Activated CD4-positive, CD25-positive, alpha-beta regulatory T cell treated with anti-CD3 and anti-CD28 coated beads, Interleukin-2, amount 50 U/mL, for 24 hours (primary cell): ENCODE measurements around the gene HEATR5A.
"Not testable (repeated sequence)": the region's sequence is repeated elsewhere in the genome, so short reads cannot be mapped to it uniquely, and the experiment has no call there.

ENCODE experiments used
- ATAC-seq, 2 donors: fragments of 150-1000 bp; cut with Tn5 transposase; one replicate each; pipeline ENCODE4 v1.10.0; 2021; ENCODE audit warnings: mild to moderate bottlenecking in 1 of 2, moderate library complexity in 1 of 2

The HEATR5A gene

DNA sequence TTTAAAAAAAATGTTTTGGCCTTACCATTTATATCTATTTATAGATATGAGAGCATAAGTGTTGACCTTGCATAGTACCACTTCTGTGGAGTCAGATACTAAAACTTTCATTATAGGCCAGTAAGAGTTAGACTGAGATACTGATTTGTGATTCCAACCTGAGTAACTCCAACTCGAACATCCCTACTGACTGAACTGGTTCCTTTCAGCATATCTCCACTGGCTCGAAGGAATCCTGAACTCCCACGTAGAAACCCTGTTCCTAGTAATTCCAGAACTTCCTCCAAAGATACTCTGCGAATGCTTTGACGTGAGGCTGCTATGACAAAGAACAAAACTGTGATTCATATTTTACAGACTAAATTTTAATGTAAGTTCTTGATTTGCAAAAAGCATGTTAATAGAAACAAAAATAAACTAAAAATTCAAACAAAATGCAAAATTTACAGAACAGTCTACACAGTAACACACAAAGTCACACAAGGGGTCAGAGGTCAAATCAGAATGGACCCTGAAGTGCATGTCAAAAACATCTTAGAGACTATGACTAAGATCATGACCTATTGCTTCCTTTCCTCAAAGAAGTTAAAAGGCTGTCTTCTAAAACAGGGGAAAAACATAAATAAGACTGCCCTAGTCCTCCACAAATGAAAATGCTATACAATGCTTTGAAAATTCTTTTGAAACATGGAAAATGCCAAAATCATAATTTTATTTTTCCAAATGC lies 31.5 kb downstream of the HEATR5A start:
- ATAC-seq = peak; percentile 61

DNA sequence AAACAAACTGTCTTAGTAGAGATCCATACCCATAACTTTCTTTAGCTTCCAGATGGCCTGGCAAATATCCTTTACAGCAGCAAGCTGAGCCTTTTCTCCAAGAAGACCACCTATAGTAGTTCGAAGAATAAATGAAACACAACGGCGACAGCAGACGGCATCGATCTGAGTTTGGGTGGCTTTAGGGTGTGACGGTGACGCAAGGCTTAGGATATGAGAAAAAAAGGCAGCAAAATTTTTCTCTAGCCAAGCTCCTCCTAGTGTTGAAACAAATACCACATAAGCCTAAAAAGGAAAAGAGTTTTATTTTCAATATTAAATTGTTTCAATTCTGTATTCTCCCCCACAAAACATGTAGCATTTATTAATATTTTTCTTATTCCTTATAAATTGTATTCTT lies 33.3 kb downstream of the HEATR5A start:
- ATAC-seq = no peak

DNA sequence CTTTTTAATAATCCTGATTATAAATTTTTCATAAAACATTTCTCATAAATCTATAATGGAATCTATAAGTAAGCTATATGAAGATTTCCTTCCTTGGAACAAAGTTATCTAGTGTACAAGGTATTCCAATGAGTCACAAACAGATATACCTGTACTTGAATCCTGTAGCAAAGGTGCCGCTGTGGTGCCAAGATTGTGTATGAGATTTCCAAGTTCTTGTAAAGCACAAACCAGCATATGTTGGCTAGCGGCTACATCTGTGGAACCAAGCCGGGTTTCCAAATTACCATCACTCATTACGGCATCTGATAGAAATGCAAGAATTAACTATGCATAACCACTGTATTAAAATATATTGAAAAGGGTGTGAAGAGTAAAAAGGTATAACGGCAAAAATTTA lies 34.1 kb downstream of the HEATR5A start:
- ATAC-seq = no peak

DNA sequence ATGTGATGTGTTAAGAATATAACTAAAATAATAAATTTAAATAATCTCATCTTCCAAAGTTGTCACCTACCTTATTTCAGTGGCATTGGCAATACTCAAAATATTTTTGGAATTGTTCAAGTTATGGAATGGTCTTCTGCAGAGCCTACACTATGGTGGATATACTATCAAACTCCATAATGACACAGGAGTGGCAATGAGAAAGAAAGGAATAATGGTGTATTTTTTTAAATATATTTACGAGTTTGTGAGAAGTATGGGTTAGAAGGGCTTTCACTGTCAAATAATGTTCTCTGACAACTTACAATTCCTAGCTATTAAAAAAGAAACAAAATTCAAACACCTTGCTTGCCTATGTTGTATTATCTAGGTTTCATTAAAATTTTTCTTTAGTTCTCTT lies 38.1 kb downstream of the HEATR5A start:
- ATAC-seq = no peak

DNA sequence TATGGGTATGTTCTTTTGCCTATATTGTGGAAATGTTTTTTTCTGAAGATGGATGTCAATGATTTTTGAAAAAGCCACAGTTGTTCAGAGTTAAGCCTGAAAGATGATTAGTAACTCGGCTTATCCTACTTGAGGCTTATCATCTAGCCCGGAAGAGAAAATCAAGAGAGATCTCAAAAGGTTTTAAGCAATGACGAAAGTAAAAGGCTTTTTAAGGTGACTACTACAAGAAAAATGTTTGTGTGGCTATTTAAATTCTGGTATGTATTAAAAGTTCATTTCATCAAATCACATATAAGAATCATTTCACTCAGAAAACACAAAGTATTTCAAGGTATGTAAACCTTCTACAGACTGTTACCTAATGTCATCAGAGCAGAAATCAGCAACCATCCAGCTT lies 40.2 kb downstream of the HEATR5A start:
- no peak for ATAC-seq

DNA sequence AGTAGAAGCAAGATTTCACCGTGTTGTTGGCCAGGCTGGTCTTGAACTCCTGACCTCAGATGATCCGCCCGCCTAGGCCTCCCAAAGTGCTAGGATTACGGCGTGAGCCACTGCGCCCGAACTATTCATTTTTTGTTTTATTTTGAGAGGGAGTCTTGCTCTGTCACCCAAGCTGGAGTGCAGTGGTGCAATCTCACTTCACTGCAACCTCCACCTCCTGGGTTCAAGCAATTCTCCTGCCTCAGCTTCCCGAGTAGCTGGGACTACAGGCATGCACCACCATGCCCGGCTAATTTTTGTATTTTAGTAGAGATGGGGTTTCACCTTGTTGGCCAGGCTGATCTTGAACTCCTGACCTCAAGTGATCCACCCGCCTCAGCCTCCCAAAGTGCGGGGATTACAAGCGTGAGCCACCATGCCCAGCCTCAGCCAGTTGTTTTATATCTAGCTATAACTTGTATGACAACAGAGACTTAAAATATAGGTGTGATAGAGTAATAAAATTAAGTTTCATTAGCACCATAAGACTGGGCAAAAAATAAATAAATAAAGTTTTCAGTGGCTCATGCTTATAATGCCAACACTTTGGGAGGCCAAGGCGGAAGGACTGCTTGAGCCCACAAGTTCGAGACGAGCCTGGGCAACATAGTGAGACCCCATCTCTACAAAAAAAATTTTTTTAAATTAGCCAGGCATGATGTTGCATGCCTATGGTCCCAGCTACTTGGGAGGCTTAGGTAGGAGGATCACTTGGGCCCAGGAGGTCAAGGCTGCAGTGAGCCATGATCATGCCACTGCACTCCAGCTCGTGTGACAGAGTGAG lies 41.0 kb downstream of the HEATR5A start:
- ATAC-seq = not testable (repeated sequence)

DNA sequence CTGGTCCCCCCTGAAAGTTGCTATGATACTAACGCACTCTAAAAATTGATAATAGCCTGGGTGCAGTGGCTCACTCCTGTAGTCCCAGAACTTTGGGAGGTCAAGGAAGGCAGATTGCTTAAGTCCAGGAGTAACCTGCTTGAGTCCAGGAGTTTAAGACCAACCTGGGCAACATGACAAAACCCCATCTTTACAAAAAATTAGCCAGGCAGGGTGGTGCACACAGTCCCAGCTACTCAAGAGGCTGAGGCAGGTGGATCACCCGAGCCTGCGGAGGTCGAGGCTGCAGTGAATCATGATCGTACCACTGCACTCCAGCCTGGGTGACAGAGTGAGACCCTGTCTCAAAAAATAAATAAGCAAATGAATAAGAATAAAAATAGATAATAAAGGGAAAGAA lies 42.9 kb downstream of the HEATR5A start:
- ATAC-seq = no peak

DNA sequence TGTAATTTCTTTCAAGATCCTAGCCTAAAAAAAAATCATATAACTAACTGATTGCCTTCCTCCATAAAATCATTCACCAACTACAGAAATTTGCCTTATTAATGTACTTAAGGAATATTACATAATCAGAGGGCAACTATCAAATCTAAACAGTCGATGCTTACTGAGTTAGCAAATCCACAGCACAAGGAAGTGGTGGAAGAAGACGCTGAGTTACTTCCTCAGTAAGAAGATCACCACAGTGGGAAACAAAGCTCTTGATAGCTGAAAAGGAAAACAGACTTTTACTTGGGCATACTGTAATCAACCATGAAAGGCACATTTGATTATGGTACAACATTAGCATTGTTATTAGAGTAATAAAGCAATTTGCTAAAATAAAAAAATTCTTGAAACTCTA lies 48.7 kb downstream of the HEATR5A start:
- no peak for ATAC-seq

DNA sequence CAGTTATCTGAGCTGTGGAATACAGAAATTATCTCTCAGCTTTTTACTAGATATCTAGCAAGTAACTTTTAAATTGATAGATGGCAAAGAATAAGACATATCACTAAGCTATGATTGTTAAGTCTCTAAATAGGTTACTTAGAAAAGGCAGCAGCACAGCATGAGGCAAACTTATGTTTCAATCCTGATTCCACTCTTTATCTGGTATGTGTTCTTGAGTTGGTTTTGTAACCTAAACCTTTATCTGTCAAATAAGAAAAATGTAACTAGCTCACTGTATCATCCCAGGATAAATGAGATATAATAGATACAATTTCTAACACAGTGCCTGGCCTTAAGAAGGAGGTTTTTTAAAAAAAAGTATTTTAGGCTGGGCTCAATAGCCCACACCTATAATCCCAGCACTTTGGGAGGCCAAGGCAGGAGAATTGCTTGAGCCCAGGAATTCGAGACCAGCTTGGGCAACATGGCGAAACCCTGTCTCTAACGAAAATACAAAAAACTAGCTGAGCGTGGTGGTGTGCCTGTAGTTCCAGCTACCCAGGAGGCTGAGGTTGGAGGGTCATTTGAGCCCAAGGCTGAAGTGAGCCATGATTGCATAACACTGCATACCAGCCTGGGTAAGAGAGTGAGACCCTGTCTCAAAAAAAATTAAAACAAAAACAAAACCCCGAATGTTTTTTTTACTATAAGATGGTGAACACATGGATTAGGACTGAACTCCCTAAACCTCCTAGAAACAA lies 56.8 kb downstream of the HEATR5A start:
- ATAC-seq = no peak

DNA sequence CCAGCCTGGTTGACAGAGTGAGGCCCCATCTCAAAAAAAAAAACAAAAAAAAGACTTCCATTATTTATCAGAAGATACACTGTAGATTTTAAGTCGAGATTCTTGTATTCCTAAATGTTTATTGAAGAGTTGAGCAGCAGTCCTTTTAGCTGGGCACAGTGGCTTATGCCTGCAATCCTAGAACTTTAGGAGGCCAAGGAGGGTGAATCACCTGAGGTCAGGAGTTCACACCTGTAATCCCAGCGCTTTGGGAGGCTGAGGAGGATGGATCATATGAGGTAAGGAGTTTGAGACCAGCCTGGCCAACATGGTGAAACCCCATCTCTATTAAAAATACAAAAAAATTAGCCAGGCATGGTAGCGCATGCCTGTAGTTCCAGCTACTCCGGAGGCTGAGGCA lies 57.6 kb downstream of the HEATR5A start:
- ATAC-seq = no peak

DNA sequence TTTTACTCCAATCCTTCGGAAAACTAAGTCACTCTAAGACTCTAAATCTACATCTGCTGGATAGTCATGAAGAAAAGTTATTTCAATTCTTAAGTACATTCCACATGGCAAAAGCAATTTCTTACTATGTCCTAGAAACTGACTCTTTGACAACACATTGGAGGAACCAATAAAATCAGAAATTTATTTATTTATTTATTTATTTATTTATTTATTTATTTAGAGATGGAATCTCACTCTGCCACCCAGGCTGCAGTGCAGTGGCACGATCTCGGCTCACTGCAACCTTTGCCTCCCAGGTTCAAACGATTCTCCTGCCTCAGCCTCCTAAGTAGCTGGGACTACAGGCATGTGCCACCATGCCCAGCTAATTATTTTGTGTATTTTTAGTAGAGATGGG lies 58.6 kb downstream of the HEATR5A start:
- not testable (repeated sequence) for ATAC-seq

DNA sequence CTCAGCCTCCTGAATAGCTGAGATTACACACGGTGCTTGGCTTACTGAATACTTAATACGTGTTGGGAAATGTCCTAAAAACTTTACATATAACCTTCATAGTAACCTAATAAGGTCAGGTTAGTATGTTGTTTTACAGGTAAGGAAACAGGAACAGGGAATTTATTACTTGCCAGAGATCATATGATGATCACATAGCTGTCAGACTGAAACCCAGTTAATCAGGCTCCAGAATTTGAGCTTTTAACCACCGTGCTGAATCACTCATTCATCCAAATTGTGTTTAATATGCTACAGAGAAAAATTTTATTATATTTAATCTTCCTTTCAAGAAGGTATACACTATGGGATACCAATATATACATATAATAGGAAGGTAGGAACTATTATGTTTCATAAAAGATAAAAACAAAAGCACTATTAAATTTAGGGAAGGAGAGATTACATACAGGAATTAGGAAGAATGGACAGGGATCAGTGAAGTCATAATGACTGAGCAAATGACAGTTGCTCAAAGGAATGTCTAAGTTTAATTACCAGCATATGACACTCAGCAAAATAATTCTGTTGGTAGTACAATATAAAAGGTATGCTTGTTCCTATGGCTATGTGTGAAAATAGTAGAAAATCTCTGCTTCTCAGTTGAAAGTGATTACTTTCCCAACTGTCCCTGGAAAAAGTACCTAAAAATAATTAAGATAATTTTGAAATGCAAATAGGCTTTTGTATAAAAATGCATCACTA lies 59.3 kb downstream of the HEATR5A start:
- no peak for ATAC-seq

DNA sequence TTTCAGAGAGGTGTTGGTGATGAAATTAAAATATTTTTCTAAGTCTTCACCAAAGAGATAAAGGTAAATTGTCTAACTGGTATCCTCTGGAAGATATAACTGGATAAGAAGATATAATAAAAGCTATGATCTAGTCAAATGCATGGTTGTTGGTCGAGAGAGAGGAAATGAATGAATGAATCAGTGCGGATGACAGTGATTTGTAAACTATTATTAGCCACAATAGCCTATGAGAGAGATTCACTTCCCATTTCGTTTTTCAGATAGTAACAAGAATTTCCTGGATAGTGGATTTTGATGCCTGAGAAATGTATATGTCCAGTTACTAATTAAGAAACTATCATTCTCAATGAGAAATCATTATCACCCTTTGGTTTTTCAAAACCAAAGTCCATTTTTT lies 63.1 kb downstream of the HEATR5A start:
- ATAC-seq = no peak

DNA sequence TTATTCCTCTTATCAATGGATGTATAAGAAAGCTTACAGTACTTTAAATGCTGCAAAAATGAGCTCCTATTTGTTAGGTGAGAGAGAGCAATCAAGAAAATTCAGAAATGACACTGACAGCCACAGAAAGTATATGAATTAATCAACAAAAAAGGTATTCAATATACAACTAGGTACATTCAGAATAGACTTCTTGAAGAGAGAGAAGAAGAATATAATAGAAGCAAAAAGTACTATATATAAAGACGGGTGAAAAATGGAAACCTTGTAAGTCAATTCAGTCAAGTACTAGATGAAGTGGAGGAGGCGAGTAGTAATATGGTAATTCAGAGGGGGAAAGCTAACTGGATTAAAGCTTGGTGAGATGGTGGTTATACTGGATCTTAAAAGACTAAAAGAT lies 74.3 kb downstream of the HEATR5A start:
- no peak for ATAC-seq

DNA sequence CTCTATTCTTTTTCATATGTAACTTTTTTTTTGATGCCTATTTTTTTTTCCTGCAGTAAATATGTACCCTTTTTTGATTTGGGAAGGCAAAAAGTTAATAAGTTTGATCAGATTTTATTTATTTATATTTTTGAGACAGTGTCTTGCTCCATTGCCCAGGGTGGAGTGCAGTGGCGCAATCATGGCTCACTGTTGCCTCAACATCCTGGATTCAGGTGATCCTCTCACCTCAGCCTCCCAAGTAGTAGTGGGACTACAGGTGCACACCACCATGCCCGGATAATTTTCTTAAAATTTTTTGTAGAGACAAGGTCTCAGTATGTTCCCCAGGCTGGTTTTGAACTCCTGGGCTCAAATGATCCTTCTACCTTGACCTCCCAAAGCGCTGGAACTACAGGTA lies 79.1 kb downstream of the HEATR5A start:
- ATAC-seq = no peak

DNA sequence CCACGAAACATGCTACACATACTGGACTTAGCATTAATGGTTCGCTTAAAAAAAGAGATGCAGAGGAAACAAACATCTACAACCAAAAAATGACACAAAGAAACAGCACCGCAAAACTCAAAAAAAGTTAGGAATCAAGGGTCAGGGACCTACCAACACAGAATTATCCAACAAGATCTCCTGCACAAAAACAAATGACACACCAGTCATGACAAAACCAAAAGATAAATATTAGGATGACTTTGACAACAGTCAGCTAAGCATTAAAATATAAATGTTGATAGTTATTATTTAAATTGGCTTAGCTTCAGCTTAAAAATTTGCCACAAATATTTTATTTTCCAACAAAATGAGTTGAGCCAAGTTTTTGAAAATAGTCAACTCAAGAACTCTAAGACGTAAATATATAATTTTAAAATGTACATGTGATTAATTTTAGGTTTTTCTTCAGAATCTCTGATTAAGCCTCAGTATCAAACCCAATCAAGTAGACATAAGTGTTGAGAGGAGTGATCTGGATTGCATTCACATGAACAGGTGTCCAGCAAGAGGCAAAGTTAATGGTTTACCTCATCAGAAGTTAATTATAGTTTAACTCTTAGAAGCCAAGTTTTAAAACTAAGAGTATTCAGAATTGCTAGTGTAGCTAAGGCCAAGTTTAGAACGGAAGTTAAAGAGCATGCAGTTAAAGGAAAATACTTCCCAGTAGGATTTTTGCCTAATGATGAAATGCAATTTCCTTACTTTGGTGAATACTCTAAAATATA lies 79.9 kb downstream of the HEATR5A start:
- no peak for ATAC-seq

DNA sequence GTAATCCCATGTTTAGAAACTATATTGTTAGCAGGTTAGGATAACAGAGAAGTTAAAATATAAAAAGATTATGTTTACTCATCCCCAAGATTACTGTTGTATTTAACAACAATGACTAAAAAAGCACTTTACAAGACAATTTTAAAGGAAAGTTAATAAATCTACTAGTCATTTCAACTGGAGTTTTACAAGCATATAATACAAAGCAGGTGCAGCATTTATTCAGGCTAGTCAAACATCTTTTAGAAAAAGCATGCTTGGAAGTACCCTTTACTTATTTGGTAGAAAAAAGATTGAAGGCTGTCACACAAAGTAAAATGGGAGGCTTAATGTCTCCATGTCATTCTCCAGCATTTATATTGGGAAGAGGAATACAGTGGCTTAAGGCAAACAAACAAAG lies 80.6 kb downstream of the HEATR5A start:
- no peak for ATAC-seq

DNA sequence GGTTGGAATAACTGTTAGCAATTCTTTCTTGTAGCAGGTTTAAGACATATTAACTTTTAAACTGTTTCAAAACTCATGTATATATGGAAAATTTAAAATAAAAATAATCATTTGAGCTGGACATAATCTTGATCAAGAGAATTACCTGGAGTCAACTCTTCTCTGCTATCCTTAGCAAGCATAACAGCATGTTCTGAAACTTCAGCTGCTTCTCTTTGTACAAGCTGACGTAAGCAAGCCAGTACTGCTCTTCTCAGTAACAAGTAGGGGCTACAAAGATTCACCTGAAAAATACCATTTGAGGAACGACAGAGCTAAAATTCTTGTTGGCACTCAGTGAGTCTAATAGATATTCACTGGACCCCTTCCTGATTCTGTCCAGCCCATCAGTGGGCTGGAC lies 83.0 kb downstream of the HEATR5A start:
- no peak for ATAC-seq

DNA sequence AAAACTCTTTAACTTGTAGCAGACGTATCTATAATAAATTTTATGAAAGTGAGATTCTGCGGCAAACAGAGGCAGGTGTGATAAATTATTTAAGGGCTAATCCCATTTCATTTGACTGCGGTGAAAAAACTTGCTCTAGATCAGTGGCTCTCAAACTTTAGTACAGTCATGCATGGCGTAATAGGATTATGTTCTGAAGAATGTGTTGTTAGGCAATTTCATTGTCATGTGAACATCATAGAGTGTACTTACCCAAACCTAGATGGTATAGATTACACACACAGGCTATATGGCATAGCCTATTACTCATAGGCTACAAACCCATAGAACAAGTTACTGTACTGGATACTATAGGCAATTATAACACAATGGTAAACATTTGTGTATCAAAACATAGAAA lies 83.7 kb downstream of the HEATR5A start:
- ATAC-seq = no peak

DNA sequence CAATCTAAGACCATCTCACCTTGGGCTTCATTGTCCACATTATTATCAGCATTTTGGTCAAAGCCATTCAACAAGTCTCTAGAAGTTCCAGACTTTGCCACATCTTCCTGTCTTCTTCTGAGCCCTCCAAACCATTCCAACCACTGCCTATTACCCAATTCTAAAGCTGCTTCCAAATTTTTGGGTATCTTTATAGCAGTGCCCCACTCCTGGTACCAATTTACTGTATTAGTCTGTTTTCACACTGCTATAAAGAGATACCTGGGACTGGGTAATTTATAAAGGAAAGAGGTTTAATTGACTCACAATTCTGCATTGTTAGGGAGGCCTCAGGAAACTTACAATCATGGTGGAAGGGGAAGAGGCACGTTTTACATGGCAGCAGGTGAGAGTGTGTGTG lies 89.0 kb downstream of the HEATR5A start:
- not testable (repeated sequence) for ATAC-seq

DNA sequence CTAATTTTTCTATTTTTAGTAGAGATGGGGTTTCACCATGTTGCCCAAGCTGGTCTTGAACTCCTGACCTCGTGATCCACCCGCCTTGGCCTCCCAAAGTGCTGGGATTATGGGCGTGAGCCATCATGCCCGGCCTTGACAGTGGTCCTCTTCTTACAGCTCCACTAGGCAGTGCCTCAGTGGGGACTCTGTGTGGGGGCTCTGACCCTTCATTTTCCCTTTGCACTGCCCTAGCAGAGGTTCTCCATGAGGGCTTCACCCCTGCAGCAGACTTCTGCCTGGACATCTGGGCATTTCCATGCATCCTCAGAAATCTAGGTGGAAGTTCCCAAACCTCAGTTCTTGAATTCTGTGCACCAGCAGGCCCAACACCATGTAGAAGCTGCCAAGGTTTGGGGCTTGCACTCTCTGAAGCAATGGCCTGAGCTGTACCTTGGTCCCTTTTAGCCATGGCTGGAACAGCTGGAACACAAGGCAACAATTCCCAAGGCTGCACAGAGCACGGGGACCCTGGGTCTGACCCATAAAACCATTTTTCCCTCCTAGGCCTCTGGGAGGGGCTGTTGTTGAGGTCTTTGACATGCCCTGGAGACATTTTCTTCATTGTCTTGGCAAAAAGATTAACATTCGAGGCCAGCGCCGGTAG lies 90.4 kb downstream of the HEATR5A start:
- ATAC-seq = not testable (repeated sequence)

DNA sequence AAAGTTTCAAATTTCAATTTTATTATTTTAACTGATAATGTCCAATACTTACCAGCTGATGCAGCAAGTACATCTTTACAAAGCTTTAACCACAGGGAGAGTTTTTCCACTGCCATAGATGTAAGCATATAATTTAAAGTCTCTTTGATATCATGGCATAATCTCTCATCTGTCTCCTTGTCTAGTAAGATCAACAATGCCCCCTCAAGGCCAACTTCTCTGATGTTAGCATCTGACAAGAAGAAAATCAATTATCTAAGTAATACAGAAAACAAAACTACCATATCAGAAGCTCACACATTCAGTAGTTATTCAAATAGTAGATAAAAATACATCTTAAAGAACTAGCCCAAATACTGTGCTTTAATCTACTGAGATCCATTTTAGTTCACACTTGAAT lies 94.2 kb downstream of the HEATR5A start:
- no peak for ATAC-seq
